GM23248 (cell line): ENCODE measurements around the gene CST1.

Source experiments
- EZH2 ChIP-seq: fragments of 200-600 bp; sonication (generic); IDR thresholded peaks from 2 replicates; pipeline ENCODE4 v1.6.1; 2018; ENCODE audit warnings: antibody characterized with exemption, mild to moderate bottlenecking; ENCODE audit not compliant: insufficient read depth, poor library complexity, severe bottlenecking
- EZH2phosphoT487 ChIP-seq: fragments of 200-600 bp; sonication (generic); IDR thresholded peaks from 2 replicates; pipeline ENCODE4 v1.6.1; 2018; ENCODE audit warnings: antibody characterized with exemption, moderate library complexity, mild to moderate bottlenecking, low read depth; ENCODE audit not compliant: insufficient read depth

- TF ChIP-seq EZH2 (no peak), EZH2phosphoT487 (no peak)
Observed at GRCh38 chr20:23710771-23711170, 40.0 kb downstream of the CST1 start.
